SK-MEL-5 (cell line): ENCODE measurements around the gene RPL21. TPM values are rescaled to one million over a fixed set of nuclear protein-coding genes. Genes with fewer than 3 reads are reported as not detected.
A peak's percentile ranks its signal among the peaks of the same experiment; 100 is the strongest.
"Not testable (repeated sequence)": the region's sequence is repeated elsewhere in the genome, so short reads cannot be mapped to it uniquely, and the experiment has no call there.

Source experiments
- DNase-seq: peaks from one replicate; pipeline ENCODE4 v3.0.0-alpha.2; 2016; ENCODE audit warnings: low read depth, low spot score
- in situ Hi-C: cut with HindIII; loops from 2 replicates; pipeline ENCODE4 v1.10.0; 2016; ENCODE audit warnings: low sequenced_read_pairs, high pct_unique_total_duplicates, low pct_unique_long_range_greater_than_20kb
- total RNA-seq: library from RNA; depleted of rRNA; stranded (reverse); fragments of >200 nt; shearing (Covaris generic); gene quantifications from 2 replicates; pipeline ENCODE4 v1.2.3, GENCODE V29; 2014

RPL21 gene
- total RNA-seq, 1 experiment from 2014 or later, result 1,344 TPM

- DNase-seq, result no peak
- in situ Hi-C loops, result no loop called here
These were observed 23.3 kb downstream of the RPL21 start for GRCh38 chr13:27274631-27275030.

DNA sequence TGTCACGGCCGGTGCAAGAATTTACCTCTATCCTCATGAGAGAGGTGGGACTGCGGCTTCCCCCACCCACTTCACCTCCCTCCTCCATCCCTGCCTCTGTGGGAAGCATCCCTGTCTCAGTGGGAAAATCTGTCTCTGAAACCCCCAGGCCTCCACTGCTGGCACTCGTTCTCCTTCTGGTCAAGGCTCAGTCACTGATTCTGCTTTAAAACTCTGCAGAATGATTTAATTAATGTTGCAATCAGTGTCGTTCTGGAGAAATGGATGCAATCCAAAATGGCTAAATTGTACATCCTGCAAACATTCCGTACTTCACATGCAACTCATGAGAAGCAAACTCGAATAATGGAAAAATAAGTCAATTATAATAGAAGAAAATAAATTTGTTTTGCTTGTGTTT lies 24.8 kb downstream of the RPL21 start:
- in situ Hi-C loops, result no loop called here
- DNase-seq, result no peak

DNA sequence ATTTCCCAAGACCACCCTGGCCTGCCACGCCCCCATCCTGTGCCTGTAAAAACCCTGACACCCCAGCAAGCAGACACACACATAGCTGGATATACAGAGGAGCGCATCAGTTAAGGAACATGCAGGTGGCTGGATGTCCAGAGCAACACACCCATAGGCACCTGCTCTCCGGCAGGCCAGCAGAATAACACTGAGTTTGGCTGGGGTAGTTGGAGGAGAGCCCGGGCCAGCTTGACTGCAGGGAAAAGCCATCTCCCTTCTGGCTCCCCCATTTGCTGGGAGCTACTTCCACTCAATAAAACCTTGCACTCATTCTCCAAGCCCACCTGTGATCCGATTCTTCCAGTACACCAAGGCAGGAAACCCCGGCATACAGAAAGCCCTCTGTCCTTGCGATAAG lies 28.1 kb downstream of the RPL21 start:
- in situ Hi-C loops, result no loop called here
- DNase-seq, result no peak

DNA sequence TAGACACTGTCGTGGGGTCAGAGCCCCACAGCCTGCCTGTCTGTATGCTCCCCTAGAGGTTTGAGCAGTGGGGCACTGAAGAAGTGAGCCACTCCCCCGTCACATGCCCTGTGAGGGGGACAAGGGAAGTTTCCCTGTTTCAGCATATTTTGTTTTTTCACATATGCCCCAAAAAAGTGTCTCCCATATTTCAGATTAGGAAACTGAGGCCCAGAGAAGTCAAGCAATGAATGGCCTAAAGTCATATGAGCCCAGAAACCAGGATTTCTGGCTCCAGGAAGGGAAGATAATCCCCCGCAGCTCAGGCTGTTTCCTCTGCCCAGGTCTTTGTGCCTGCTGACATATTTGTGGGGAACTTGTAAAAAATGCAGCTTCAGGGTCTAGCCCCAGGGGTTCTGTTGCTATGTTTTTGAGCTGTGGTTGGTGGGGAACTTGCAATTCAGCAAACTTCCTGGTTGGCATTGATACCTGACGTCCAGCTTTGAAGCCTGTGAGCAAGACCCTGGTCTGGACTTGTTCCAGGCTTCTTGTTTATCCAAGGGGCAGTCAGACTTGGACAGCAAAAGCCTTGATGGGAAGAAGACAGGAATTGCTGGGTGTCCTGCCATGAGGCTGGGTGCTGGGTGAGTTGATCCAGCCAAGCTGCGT lies 28.8 kb downstream of the RPL21 start:
- DNase-seq, result no peak
- in situ Hi-C loops, result no loop called here

DNA sequence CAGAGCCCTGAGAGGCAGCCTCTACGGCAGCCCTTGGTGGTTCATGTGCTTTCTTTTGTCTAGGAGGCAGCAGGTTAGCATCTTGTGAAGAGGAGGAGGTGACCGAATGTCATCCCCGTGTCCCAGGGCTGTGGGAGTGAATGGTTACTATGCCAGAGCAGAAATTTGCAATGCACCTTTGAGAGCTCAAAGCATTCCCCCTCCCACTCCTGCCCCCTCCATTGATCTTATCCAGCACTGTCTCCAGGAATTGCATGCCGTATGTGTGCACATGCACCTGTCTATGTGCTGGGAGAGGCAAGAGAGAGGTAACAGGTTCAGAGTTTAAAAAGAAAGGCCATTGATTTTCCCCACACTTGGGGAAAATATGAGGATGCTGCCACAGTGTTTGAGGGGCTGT lies 29.5 kb downstream of the RPL21 start:
- DNase-seq, result no peak
- in situ Hi-C loops, result no loop called here

GRCh38 chr13:27281420-27281819 lies 30.1 kb downstream of the RPL21 start:
- in situ Hi-C loops, result no loop called here
- DNase-seq, result peak; percentile 38

DNA sequence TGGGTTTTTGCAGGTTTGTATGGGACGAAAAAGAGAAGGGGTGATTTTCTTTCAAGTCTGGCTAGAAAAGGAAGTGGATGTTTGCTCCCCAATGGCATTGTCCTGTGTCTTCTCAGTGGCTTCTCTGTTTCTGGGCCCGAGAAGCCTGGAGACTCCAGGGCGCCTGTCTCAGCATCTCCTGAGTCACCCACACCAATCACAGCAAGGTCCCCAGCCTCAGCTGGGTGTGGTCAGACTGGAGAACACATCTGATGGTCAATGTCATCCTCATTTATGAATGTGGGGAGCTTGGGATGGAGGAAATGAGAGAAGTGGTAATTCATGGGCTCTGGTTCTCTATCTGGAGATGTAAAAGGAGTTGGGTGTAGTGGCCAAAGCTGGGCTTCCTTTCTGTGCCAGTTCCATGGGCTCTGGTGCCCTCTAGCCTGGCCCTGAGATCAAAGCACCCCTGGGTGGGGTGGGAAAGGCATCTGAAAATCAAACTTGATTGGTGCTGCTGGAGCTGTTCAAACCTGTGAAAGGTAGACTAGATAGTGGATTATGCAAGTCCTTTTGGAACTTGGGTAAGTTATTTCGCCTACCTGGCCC lies 32.6 kb downstream of the RPL21 start:
- peak; percentile 64 for DNase-seq
- in situ Hi-C loops, result no loop called here

DNA sequence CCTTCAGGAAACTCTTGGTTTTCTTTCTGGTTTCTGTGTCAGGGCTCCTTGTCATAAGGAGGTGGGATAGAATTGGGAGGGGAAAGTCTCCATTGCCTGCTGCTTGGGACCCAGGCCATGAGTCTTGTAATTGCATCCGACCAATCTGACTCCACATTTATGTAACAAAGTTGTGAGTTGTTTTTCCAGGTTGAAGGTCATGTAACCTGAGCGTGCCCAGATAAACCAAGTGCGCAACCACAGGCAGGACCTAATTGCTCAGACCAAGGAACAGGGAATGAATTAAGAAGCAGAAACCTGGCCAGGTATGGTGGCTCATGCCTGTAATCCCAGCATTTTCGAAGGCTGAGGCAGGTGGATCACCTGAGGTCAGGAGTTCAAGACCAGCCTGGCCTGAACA lies 37.0 kb downstream of the RPL21 start:
- in situ Hi-C loops, result no loop called here
- DNase-seq, result no peak

DNA sequence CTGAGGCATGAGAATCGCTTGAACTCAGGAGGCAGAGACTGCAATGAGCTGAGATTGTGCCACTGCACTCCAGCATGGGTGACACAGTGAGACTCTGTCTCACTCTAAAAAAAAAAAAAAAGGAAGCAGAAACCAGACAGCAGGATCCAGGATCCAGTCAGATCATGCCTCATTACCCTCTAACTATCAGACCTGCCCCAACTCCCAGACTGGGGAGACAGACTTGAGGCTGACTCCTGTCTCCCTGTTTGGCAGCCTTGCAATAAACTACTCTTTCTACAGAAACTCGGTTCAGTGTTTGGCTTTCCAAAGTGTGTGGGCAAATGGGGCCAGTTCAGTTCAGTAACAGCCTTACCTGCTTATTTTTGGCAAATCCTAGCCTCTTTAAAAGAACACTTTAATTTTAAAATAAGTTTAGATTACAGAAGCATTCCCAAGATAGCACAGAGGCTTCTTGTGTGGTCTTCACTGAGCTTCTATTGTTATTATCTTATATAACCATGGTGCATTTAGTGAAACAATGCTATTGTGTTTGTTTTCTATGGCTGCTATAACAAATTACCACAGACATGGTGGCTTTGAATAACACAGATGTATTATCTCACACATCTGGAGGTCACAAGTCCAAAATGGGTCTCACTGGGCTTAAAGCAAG lies 37.8 kb downstream of the RPL21 start:
- in situ Hi-C loops, result no loop called here
- no peak for DNase-seq

GRCh38 chr13:27290715-27291114 lies 39.4 kb downstream of the RPL21 start:
- no peak for DNase-seq
- in situ Hi-C loops, result no loop called here

- DNase-seq, result not testable (repeated sequence)
These were observed 40.6 kb downstream of the RPL21 start for GRCh38 chr13:27291967-27292366.

GRCh38 chr13:27293076-27293691 lies 41.8 kb downstream of the RPL21 start:
- in situ Hi-C loops, result no loop called here

More at GRCh38 chr13:27291967-27292366, 40.6 kb downstream of the RPL21 start:
- in situ Hi-C loops, result not testable (repeated sequence)

DNA sequence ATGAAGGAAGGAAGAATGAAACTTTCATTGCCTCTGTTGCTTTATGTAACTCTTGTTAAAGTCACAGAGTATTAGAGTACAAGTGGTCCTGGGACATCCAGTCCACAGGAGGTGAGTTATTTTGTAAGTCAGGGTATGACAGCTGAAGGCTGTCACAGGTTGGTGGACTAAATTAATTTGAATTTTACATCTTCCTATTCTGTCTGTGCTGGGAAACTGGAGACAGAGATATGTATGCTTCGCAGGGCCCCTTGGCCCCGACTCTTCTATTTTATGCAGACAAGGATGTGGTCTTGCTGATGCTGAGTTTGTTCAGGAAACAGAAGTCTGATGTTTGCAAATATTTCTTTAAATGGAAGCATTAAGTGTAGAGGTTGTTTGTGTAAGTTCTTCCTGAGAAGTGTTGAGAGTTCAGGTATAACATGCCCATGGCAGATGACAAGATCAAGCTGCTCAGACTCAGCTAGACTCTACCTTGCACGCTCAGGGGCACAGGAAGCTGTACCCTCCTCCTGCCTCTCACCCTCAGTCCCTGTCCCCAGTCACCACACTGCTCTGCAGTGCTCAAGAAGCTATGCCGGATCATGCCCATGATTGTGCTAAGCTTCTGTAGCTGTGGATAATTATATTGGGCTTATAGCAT lies 42.6 kb downstream of the RPL21 start:
- no peak for DNase-seq
- in situ Hi-C loops, result no loop called here

More at GRCh38 chr13:27293076-27293691, 41.8 kb downstream of the RPL21 start:
- DNase-seq, result no peak

DNA sequence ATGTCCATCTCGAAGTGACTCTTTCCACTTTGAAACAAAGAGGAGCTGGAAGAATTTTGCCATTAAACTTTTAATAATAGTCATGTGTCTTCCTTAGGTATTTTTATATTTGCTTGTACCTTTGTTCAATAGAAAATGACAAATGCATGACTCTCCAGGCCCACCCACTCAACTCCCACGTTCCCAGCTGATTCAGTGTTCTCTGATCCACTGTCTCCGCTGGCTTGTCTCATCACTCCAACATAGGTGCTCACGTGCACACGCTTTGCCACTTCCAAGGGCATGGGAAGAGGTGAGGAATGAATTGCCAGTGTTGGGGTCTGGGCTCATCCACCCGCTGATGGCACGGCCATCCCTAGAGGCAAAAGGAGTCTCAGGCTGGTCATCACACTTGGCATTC lies 43.7 kb downstream of the RPL21 start:
- in situ Hi-C loops, result no loop called here
- DNase-seq, result no peak

GRCh38 chr13:27295660-27296059 lies 44.3 kb downstream of the RPL21 start:
- in situ Hi-C loops, result no loop called here
- DNase-seq, result no peak

DNA sequence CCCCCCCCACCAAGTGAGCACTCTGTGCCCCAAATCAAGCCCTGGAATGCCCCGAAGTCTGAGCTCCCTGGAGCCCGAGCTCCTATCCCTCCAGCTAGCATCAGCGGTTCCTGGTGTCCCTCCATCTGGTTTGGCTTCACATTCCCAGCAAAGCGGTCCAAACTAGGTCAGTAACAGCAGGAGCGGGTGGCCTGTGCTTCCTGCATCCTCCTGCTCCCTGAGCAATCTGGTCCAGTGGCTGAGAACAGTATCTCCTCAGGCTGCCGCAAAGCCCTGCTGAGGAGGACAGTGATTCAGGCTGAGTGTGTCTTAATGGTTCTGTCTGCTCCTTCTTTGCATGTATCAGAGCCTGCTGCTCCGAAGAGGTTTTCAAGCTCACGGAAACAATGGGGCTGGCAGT lies 45.1 kb downstream of the RPL21 start:
- DNase-seq, result no peak
- in situ Hi-C loops, result no loop called here

DNA sequence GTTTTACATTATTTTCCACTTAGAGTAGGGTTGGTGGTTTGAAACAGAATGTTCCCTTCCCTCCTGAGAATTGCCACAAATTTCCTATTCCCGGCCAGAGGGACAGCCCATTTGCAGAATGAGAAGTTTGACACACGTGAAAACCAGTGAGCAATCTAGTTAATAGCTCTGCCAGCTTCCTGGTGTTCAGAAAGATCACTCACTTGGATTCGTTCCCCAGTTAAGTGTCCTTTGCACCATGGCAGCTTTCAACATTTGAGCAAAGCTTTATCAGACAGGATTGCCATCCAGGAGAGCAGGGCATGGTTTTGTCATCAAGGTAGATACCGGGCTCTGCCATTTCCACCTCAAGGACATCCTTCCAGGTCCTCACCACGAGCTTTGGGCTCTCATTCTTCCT lies 47.5 kb downstream of the RPL21 start:
- no peak for DNase-seq
- in situ Hi-C loops, result no loop called here

- in situ Hi-C loops, DNase-seq: not testable (repeated sequence)
These were observed 49.0 kb downstream of the RPL21 start for GRCh38 chr13:27300406-27300805.
